Measurements from ENCODE around the gene KAZN.

DNA sequence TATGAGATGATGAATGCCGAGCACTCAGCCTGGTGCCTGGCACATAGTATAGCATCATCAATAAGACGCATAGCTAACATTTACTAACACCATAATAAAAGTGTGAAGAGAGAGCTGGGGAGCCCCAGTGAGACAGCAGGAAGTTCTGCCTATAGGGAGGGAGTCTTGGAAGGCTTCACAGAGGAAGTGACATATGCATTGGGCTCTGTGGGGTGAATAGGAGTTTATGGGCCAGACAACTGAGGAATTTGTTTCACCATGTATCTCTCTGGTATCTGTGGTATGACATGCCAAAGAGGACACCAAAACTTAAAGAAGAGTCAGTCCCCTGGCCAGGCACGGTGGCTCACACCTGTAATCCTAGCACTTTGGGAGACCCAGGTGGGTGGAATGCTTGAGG is 436.8 kb downstream of the KAZN start:
- TF ChIP-seq POLR2A (IDR thresholded peaks at IDR 0.05): no peak
- TF ChIP-seq, protein P1, sequence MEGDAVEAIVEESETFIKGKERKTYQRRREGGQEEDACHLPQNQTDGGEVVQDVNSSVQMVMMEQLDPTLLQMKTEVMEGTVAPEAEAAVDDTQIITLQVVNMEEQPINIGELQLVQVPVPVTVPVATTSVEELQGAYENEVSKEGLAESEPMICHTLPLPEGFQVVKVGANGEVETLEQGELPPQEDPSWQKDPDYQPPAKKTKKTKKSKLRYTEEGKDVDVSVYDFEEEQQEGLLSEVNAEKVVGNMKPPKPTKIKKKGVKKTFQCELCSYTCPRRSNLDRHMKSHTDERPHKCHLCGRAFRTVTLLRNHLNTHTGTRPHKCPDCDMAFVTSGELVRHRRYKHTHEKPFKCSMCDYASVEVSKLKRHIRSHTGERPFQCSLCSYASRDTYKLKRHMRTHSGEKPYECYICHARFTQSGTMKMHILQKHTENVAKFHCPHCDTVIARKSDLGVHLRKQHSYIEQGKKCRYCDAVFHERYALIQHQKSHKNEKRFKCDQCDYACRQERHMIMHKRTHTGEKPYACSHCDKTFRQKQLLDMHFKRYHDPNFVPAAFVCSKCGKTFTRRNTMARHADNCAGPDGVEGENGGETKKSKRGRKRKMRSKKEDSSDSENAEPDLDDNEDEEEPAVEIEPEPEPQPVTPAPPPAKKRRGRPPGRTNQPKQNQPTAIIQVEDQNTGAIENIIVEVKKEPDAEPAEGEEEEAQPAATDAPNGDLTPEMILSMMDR (IDR thresholded peaks at IDR 0.05 in 8 of 11, conservative IDR thresholded peaks at IDR 0.05 in 3 of 11): no peak
- TF ChIP-seq POLR2AphosphoS5 (IDR thresholded peaks at IDR 0.05): no peak
